ENCODE results near the gene AK6.
"Not testable (repeated sequence)": the region's sequence is repeated elsewhere in the genome, so short reads cannot be mapped to it uniquely, and the experiment has no call there.

AK6 gene

DNA sequence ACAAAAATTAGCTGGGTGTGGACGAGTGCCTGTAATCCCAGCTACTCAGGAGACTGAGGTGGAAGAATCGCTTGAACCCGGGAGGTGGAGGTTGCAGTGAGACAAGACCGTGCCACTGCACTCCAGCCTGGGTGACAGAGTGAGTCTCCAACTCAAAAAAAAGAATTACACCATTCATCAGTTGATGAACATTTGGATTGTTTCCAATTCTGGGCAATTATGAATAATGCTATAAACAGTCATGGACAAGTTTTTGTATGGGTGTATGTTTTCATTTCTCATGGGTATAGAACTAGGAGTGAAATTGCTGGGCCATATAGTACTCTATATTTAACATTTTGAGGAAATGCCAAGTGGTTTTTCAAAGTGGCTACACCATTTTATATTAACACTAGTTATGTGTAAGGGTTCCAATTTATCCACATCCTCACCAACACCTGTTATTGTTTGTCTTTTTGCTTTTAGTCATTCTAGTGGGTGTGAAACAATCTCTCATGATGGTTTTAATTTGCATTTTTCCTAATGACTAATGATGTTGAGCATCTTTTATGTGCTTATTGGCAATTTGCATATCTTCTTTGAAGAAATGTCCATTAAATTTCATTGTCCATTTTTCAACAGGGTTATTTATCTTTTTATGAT is 27.7 kb downstream of the AK6 start:
- H3K9me3 ChIP-seq (ENCODE audit: control extremely low read depth in 1 of 5, control insufficient read depth in 4 of 5, insufficient read depth in 2 of 5, low read depth in 1 of 5, low read length in 4 of 5), result no peaks in the 10 kb centered on the region
- DNase-seq, result no peak
- CTCF ChIA-PET, result no interaction called here
- no peaks in the 10 kb centered on the region for H3K27me3 ChIP-seq (replicated peaks in 2 of 5; ENCODE audit: control insufficient read depth in 4 of 5, insufficient read depth in 5 of 5, low read length in 4 of 5)
- H3K4me3 ChIP-seq (ENCODE audit: control insufficient read depth in 1 of 7, extremely low read depth in 1 of 7, insufficient read depth in 4 of 7, low read depth in 2 of 7, low read length in 6 of 7), result no peak overlapping the region
- POLR2A ChIA-PET, result no interaction called here
- H3K27ac ChIP-seq (ENCODE audit: insufficient read depth in 1 of 2, low read depth in 1 of 2, low read length in 2 of 2, poor library complexity in 1 of 2, severe bottlenecking in 2 of 2), result no peak overlapping the region
- WGBS (ENCODE audit: insufficient coverage), result 100% methylated on average over 3 of the region's 4 CpGs
- H3K36me3 ChIP-seq (ENCODE audit: control insufficient read depth in 4 of 4, insufficient read depth in 4 of 4, low read length in 3 of 4), result no peaks in the 10 kb centered on the region
- no peaks in the 10 kb centered on the region for H3K4me1 ChIP-seq (ENCODE audit: control extremely low read depth in 1 of 4, control insufficient read depth in 4 of 4, insufficient read depth in 4 of 4, low read length in 3 of 4)

GRCh38 chr5:69335341-69335935 is 33.9 kb downstream of the AK6 start:
- ChIA-PET CTCF (interaction anchor here (0.6 to 2.5 kb wide), 9 partner anchors 9 to 292 kb away, joined by 3 to 13 read pairs (median 4); partner anchors contain the start of gene SLC30A5), POLR2A (no interaction called here)
- no peak overlapping the region for H3K4me3 ChIP-seq (ENCODE audit: control insufficient read depth in 1 of 7, extremely low read depth in 1 of 7, insufficient read depth in 4 of 7, low read depth in 2 of 7, low read length in 6 of 7)
- H3K4me1 ChIP-seq (ENCODE audit: control extremely low read depth in 1 of 4, control insufficient read depth in 4 of 4, insufficient read depth in 4 of 4, low read length in 3 of 4), result peaks cover 0 to 19% (median 14%) of the 10 kb centered on the region in 4 experiments
- WGBS (ENCODE audit: insufficient coverage), result 92% methylated on average over 7 of the region's 7 CpGs
- DNase-seq, result no peak
- no peaks in the 10 kb centered on the region for H3K9me3 ChIP-seq (ENCODE audit: control extremely low read depth in 1 of 5, control insufficient read depth in 4 of 5, insufficient read depth in 2 of 5, low read depth in 1 of 5, low read length in 4 of 5)
- H3K27ac ChIP-seq (ENCODE audit: insufficient read depth in 1 of 2, low read depth in 1 of 2, low read length in 2 of 2, poor library complexity in 1 of 2, severe bottlenecking in 2 of 2), result no peak overlapping the region
- H3K36me3 ChIP-seq (ENCODE audit: control insufficient read depth in 4 of 4, insufficient read depth in 4 of 4, low read length in 3 of 4), result no peaks in the 10 kb centered on the region
- H3K27me3 ChIP-seq (replicated peaks in 2 of 5; ENCODE audit: control insufficient read depth in 4 of 5, insufficient read depth in 5 of 5, low read length in 4 of 5), result no peaks in the 10 kb centered on the region

GRCh38 chr5:69334793-69335268 is 34.5 kb downstream of the AK6 start:
- H3K27ac ChIP-seq (ENCODE audit: insufficient read depth in 1 of 2, low read depth in 1 of 2, low read length in 2 of 2, poor library complexity in 1 of 2, severe bottlenecking in 2 of 2), result no peak overlapping the region
- H3K4me3 ChIP-seq (ENCODE audit: control insufficient read depth in 1 of 7, extremely low read depth in 1 of 7, insufficient read depth in 4 of 7, low read depth in 2 of 7, low read length in 6 of 7), result peak overlapping the region in 1 of 7 experiments; percentile 42
- 2% methylated on average over 16 of the region's 18 CpGs for WGBS (ENCODE audit: insufficient coverage)
- ChIA-PET POLR2A (interaction anchor here (0.6 kb wide), 1 partner anchor 326 kb away, joined by 3 read pairs; no protein-coding TSS in a partner anchor), CTCF (interaction anchor here (0.6 to 2.5 kb wide), 13 partner anchors 8 to 292 kb away, joined by 3 to 13 read pairs (median 4); partner anchors contain the start of gene SLC30A5)
- peak; percentile 83 to 87 (median 87) for DNase-seq
- no peaks in the 10 kb centered on the region for H3K36me3 ChIP-seq (ENCODE audit: control insufficient read depth in 4 of 4, insufficient read depth in 4 of 4, low read length in 3 of 4)
- H3K27me3 ChIP-seq (replicated peaks in 2 of 5; ENCODE audit: control insufficient read depth in 4 of 5, insufficient read depth in 5 of 5, low read length in 4 of 5), result no peaks in the 10 kb centered on the region
- H3K4me1 ChIP-seq (ENCODE audit: control extremely low read depth in 1 of 4, control insufficient read depth in 4 of 4, insufficient read depth in 4 of 4, low read length in 3 of 4), result peaks cover 0 to 19% (median 14%) of the 10 kb centered on the region in 4 experiments
- no peaks in the 10 kb centered on the region for H3K9me3 ChIP-seq (ENCODE audit: control extremely low read depth in 1 of 5, control insufficient read depth in 4 of 5, insufficient read depth in 2 of 5, low read depth in 1 of 5, low read length in 4 of 5)

- H3K36me3 ChIP-seq (ENCODE audit: control insufficient read depth in 4 of 4, insufficient read depth in 4 of 4, low read length in 3 of 4); H3K27ac ChIP-seq (ENCODE audit: insufficient read depth in 1 of 2, low read depth in 1 of 2, low read length in 2 of 2, poor library complexity in 1 of 2, severe bottlenecking in 2 of 2); POLR2A ChIA-PET; H3K4me3 ChIP-seq (ENCODE audit: control insufficient read depth in 1 of 7, extremely low read depth in 1 of 7, insufficient read depth in 4 of 7, low read depth in 2 of 7, low read length in 6 of 7); H3K9me3 ChIP-seq (ENCODE audit: control extremely low read depth in 1 of 5, control insufficient read depth in 4 of 5, insufficient read depth in 2 of 5, low read depth in 1 of 5, low read length in 4 of 5); H3K27me3 ChIP-seq (replicated peaks in 2 of 5; ENCODE audit: control insufficient read depth in 4 of 5, insufficient read depth in 5 of 5, low read length in 4 of 5): not testable (repeated sequence)
- CTCF ChIA-PET, result interaction anchor here (0.8 to 2.5 kb wide), 10 partner anchors 8 to 245 kb away, joined by 3 to 13 read pairs (median 4); no protein-coding TSS in a partner anchor
- DNase-seq, result peak in 1 of 3 donors; percentile 18
- peaks cover 0 to 19% (median 14%) of the 10 kb centered on the region in 4 experiments for H3K4me1 ChIP-seq (ENCODE audit: control extremely low read depth in 1 of 4, control insufficient read depth in 4 of 4, insufficient read depth in 4 of 4, low read length in 3 of 4)
- 97% methylated on average over 21 of the region's 25 CpGs for WGBS (ENCODE audit: insufficient coverage)
Measured at GRCh38 chr5:69333668-69334315, 35.5 kb downstream of the AK6 start.

DNA sequence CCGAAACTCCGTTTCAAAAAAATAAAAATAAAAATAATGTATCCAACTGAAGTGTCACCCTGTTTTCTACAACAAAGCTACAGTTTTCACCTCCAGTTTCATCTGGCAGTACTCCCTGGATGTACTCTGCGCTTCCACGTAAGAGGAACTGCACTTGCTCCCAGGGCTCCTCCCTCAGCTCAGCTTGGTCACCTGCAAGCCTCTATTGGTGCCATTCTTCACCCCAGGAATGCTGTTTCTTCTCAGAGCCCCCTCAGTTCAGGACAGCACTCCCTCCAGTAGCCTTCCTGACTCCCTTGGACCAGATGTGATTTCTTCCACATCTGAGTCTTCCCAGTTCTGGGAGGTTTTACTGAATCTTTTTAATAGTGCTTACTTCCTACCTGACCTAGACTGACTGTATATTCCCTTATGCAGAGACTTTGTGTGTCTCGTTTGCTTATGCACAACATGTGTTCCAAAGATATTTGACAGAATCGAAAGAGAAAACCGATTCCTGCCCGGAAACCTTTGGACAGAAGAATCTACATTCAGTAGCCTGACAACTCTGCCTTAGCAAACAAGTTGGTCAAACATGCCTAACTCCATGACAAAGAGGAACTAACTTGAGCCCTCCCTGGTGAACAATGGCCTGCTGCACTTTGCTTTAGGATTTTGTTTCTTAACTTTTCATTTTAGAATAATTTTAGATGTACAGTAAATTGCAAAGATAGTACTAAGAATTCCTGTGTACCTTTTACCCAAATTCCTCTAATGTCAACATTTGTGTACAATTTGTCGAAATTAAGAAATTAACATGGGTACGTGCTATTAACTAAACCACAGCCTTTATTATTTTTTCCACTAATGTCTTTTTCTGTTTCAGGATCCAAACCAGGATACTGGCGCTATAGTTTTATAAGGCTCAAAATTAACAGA is 37.5 kb downstream of the AK6 start:
- peaks cover 0 to 19% (median 14%) of the 10 kb centered on the region in 4 experiments for H3K4me1 ChIP-seq (ENCODE audit: control extremely low read depth in 1 of 4, control insufficient read depth in 4 of 4, insufficient read depth in 4 of 4, low read length in 3 of 4)
- H3K9me3 ChIP-seq (ENCODE audit: control extremely low read depth in 1 of 5, control insufficient read depth in 4 of 5, insufficient read depth in 2 of 5, low read depth in 1 of 5, low read length in 4 of 5), result no peaks in the 10 kb centered on the region
- ChIA-PET CTCF (interaction anchor here (1.6 kb wide), 1 partner anchor 20 kb away, joined by 3 read pairs; no protein-coding TSS in a partner anchor), POLR2A (no interaction called here)
- H3K36me3 ChIP-seq (ENCODE audit: control insufficient read depth in 4 of 4, insufficient read depth in 4 of 4, low read length in 3 of 4), result no peaks in the 10 kb centered on the region
- H3K4me3 ChIP-seq (ENCODE audit: control insufficient read depth in 1 of 7, extremely low read depth in 1 of 7, insufficient read depth in 4 of 7, low read depth in 2 of 7, low read length in 6 of 7), result peak overlapping the region; percentile 54 to 91 (median 82)
- peak overlapping the region; percentile 64 to 84 for H3K27ac ChIP-seq (ENCODE audit: insufficient read depth in 1 of 2, low read depth in 1 of 2, low read length in 2 of 2, poor library complexity in 1 of 2, severe bottlenecking in 2 of 2)
- DNase-seq, result peak; percentile 20 to 67 (median 53)
- 47% methylated on average over 7 of the region's 11 CpGs for WGBS (ENCODE audit: insufficient coverage)
- no peaks in the 10 kb centered on the region for H3K27me3 ChIP-seq (replicated peaks in 2 of 5; ENCODE audit: control insufficient read depth in 4 of 5, insufficient read depth in 5 of 5, low read length in 4 of 5)

GRCh38 chr5:69329905-69330489 is 39.3 kb downstream of the AK6 start:
- DNase-seq, result no peak
- no peaks in the 10 kb centered on the region for H3K27me3 ChIP-seq (replicated peaks in 2 of 5; ENCODE audit: control insufficient read depth in 4 of 5, insufficient read depth in 5 of 5, low read length in 4 of 5)
- ChIA-PET CTCF (no interaction called here), POLR2A (no interaction called here)
- H3K4me3 ChIP-seq (ENCODE audit: control insufficient read depth in 1 of 7, extremely low read depth in 1 of 7, insufficient read depth in 4 of 7, low read depth in 2 of 7, low read length in 6 of 7), result no peak overlapping the region
- H3K9me3 ChIP-seq (ENCODE audit: control extremely low read depth in 1 of 5, control insufficient read depth in 4 of 5, insufficient read depth in 2 of 5, low read depth in 1 of 5, low read length in 4 of 5), result no peaks in the 10 kb centered on the region
- WGBS (ENCODE audit: insufficient coverage), result 89% methylated on average over 5 of the region's 9 CpGs
- H3K27ac ChIP-seq (ENCODE audit: insufficient read depth in 1 of 2, low read depth in 1 of 2, low read length in 2 of 2, poor library complexity in 1 of 2, severe bottlenecking in 2 of 2), result no peak overlapping the region
- H3K4me1 ChIP-seq (ENCODE audit: control extremely low read depth in 1 of 4, control insufficient read depth in 4 of 4, insufficient read depth in 4 of 4, low read length in 3 of 4), result peaks cover 0 to 18% (median 13%) of the 10 kb centered on the region in 4 experiments
- H3K36me3 ChIP-seq (ENCODE audit: control insufficient read depth in 4 of 4, insufficient read depth in 4 of 4, low read length in 3 of 4), result no peaks in the 10 kb centered on the region
